Liver (tissue), 9 donors: ENCODE data around the gene MEOX2. TPM values are rescaled to one million over a fixed set of nuclear protein-coding genes. Genes with fewer than 3 reads are reported as not detected.

Source experiments
- DNase-seq: peaks from one replicate; pipeline ENCODE4 v3.0.0-alpha.2; 2017; ENCODE audit warnings: low spot score
- H3K27ac ChIP-seq, 2 donors: one replicate each; pipeline ENCODE4 v1.7.0; 2013; ENCODE audit warnings: inconsistent platforms in 2 of 2, low read length in 2 of 2, control low read depth in 1 of 2, low read depth in 1 of 2, mild to moderate bottlenecking in 1 of 2
- H3K27me3 ChIP-seq, 4 donors: one replicate each; pipeline versions ENCODE4 v1.6.1 to v1.7.0; 2013; ENCODE audit warnings: low read length in 3 of 4, inconsistent platforms in 1 of 4, mild to moderate bottlenecking in 1 of 4, moderate library complexity in 1 of 4; ENCODE audit not compliant: control insufficient read depth in 4 of 4, insufficient read depth in 4 of 4
- H3K36me3 ChIP-seq, 4 donors: one replicate each; pipeline versions ENCODE4 v1.6.1 to v1.7.0; 2013; ENCODE audit warnings: low read length in 3 of 4, mild to moderate bottlenecking in 3 of 4, low read depth in 1 of 4, moderate library complexity in 1 of 4; ENCODE audit not compliant: control insufficient read depth in 4 of 4, insufficient read depth in 3 of 4
- H3K4me1 ChIP-seq, 4 donors: one replicate each; pipeline versions ENCODE4 v1.6.1 to v1.7.0; 2013; ENCODE audit warnings: low read length in 3 of 4, mild to moderate bottlenecking in 3 of 4, moderate library complexity in 1 of 4; ENCODE audit not compliant: control insufficient read depth in 4 of 4, insufficient read depth in 4 of 4
- H3K4me3 ChIP-seq, 3 donors: one replicate each; pipeline versions ENCODE4 v1.6.1 to v1.7.0; 2013; ENCODE audit warnings: low read length in 3 of 3, control low read depth in 1 of 3, low read depth in 1 of 3, mild to moderate bottlenecking in 1 of 3
- H3K9ac ChIP-seq, 2 donors: one replicate each; pipeline ENCODE4 v1.7.0; 2013; ENCODE audit warnings: low read length in 2 of 2, mild to moderate bottlenecking in 2 of 2, moderate library complexity in 2 of 2, control low read depth in 1 of 2, low read depth in 1 of 2
- H3K9me3 ChIP-seq, 4 donors: one replicate each; pipeline versions ENCODE4 v1.6.1 to v1.7.0; 2013; ENCODE audit warnings: low read length in 3 of 4; ENCODE audit not compliant: control insufficient read depth in 4 of 4
- EGR1 ChIP-seq, 2 donors: IDR thresholded peaks; 2 replicates each; pipeline ENCODE4 v1.6.1; 2016 to 2018; ENCODE audit warnings: antibody characterized with exemption in 2 of 2, low read depth in 2 of 2
- FOXA1 ChIP-seq: IDR thresholded peaks from 2 replicates; pipeline ENCODE4 v1.6.1; 2016; ENCODE audit warnings: antibody characterized with exemption
- FOXA2 ChIP-seq: IDR thresholded peaks from 2 replicates; pipeline ENCODE4 v1.6.1; 2016; ENCODE audit warnings: antibody characterized with exemption
- GABPA ChIP-seq, 2 donors: IDR thresholded peaks in 1 of 2; conservative IDR thresholded peaks in 1 of 2; 2 replicates each; pipeline ENCODE4 v1.6.1; 2016; ENCODE audit warnings: antibody characterized with exemption in 2 of 2, mild to moderate bottlenecking in 1 of 2, moderate library complexity in 1 of 2
- HNF4A ChIP-seq, 2 donors: conservative IDR thresholded peaks; 2 replicates each; pipeline ENCODE4 v1.6.1; 2016; ENCODE audit warnings: antibody characterized with exemption in 2 of 2, mild to moderate bottlenecking in 2 of 2
- HNF4G ChIP-seq: IDR thresholded peaks from 2 replicates; pipeline ENCODE4 v1.6.1; 2016; ENCODE audit warnings: antibody characterized with exemption
- JUND ChIP-seq, 2 donors: IDR thresholded peaks; 2 replicates each; pipeline ENCODE4 v1.6.1; 2016; ENCODE audit warnings: antibody characterized with exemption in 2 of 2
- NR2F2 ChIP-seq: IDR thresholded peaks from 2 replicates; pipeline ENCODE4 v1.6.1; 2016; ENCODE audit warnings: antibody characterized with exemption
- RAD21 ChIP-seq, 2 donors: IDR thresholded peaks; 2 replicates each; pipeline ENCODE4 v1.6.1; 2016; ENCODE audit warnings: antibody characterized with exemption in 2 of 2, mild to moderate bottlenecking in 2 of 2
- SP1 ChIP-seq: IDR thresholded peaks from 2 replicates; pipeline ENCODE4 v1.6.1; 2018; ENCODE audit warnings: antibody characterized with exemption, mild to moderate bottlenecking
- TAF1 ChIP-seq: conservative IDR thresholded peaks from 2 replicates; pipeline ENCODE4 v1.6.1; 2016; ENCODE audit warnings: antibody characterized with exemption, mild to moderate bottlenecking
- WGBS: extraction: QIAGEN DNeasy Blood & Tissue Kit; methylation state at CpG from one replicate; pipeline ENCODE4 v1.1.7; 2013; 5-methylcytosine and 5-hydroxymethylcytosine counted together
- polyA plus RNA-seq, 2 donors: library from polyadenylated mRNA; stranded (reverse) in 1 of 2; unstranded in 1 of 2; fragments of 200-250 nt in 1 of 2; fragments of >200 nt in 1 of 2; fragmentation: Nextera tagmentation in 1 of 2; extraction: Ambion mirVana in 1 of 2; gene quantifications; one replicate each; pipeline versions ENCODE4 v1.2.1 to v1.2.3, GENCODE V29; 2013 to 2015
- total RNA-seq, 2 donors: library from RNA; depleted of rRNA; stranded (reverse); fragments of >200 nt; gene quantifications; one replicate each; pipeline ENCODE4 v1.2.3, GENCODE V29; 2014
- TF ChIP-seq, protein P1 (sequence below): IDR thresholded peaks from 2 replicates; pipeline ENCODE4 v1.6.1; 2016; ENCODE audit warnings: antibody characterized with exemption
- TF ChIP-seq, protein P2 (sequence below): IDR thresholded peaks from 2 replicates; pipeline ENCODE4 v1.6.1; 2016; ENCODE audit warnings: antibody characterized with exemption
- TF ChIP-seq, protein P3 (sequence below): IDR thresholded peaks from 2 replicates; pipeline ENCODE4 v1.6.1; 2016; ENCODE audit warnings: antibody characterized with exemption
- TF ChIP-seq, protein P4 (sequence below): fragments of 150-350 bp; IDR thresholded peaks from 2 replicates; pipeline ENCODE4 v1.5.1; 2017; ENCODE audit warnings: improper control_type of control experiment, low read depth, low read length; ENCODE audit not compliant: missing input control
- TF ChIP-seq, protein P5 (sequence below): IDR thresholded peaks from 2 replicates; pipeline ENCODE4 v1.6.1; 2016; ENCODE audit warnings: antibody characterized with exemption, mild to moderate bottlenecking
- donor health status: healthy.
- donor health status: healthy.
- donor health status: healthy.
- donor health status: healthy.
- donor health status: healthy.

The MEOX2 gene
- total and polyA plus RNA-seq, 4 donors: 0.32 to 0.70 (median 0.47) TPM

DNA sequence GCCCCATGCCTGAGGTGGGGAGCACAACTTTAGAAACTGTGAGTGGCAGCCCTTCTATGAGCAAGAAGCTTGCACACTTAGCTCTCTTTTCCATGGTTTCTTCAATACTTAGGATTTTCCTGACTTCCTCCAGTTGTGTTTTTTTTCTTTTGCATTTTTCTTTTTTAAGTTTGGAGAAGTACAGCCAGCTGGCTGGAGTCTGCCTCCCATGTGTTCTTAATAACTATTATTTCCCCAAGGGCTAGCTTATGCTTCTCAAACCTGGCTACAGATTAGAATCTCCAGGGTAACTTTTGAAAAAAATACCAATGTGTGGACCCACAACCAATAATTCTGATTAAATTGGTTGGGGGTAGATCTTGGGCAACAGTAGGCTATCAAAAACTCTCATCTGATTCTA is 37.4 kb upstream of the MEOX2 start:
- no peak for DNase-seq
- Histone ChIP-seq H3K4me1 (no peaks in the 10 kb centered on the region), H3K27me3 (no peaks in the 10 kb centered on the region), H3K9ac (no peak overlapping the region), H3K4me3 (no peak overlapping the region), H3K36me3 (no peaks in the 10 kb centered on the region), H3K27ac (no peak overlapping the region), H3K9me3 (no peaks in the 10 kb centered on the region)
- no peak for TF ChIP-seq SP1
- no peak for TF ChIP-seq FOXA2
- TF ChIP-seq, protein P1, sequence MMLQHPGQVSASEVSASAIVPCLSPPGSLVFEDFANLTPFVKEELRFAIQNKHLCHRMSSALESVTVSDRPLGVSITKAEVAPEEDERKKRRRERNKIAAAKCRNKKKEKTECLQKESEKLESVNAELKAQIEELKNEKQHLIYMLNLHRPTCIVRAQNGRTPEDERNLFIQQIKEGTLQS: no peak
- TF ChIP-seq, protein P2, sequence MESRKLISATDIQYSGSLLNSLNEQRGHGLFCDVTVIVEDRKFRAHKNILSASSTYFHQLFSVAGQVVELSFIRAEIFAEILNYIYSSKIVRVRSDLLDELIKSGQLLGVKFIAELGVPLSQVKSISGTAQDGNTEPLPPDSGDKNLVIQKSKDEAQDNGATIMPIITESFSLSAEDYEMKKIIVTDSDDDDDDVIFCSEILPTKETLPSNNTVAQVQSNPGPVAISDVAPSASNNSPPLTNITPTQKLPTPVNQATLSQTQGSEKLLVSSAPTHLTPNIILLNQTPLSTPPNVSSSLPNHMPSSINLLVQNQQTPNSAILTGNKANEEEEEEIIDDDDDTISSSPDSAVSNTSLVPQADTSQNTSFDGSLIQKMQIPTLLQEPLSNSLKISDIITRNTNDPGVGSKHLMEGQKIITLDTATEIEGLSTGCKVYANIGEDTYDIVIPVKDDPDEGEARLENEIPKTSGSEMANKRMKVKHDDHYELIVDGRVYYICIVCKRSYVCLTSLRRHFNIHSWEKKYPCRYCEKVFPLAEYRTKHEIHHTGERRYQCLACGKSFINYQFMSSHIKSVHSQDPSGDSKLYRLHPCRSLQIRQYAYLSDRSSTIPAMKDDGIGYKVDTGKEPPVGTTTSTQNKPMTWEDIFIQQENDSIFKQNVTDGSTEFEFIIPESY: no peak
- TF ChIP-seq, protein P3, sequence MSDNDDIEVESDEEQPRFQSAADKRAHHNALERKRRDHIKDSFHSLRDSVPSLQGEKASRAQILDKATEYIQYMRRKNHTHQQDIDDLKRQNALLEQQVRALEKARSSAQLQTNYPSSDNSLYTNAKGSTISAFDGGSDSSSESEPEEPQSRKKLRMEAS: no peak
- no peak for TF ChIP-seq GABPA (IDR thresholded peaks at IDR 0.05 in 1 of 2, conservative IDR thresholded peaks at IDR 0.05 in 1 of 2)
- TF ChIP-seq FOXA1: no peak
- TF ChIP-seq NR2F2: no peak

DNA sequence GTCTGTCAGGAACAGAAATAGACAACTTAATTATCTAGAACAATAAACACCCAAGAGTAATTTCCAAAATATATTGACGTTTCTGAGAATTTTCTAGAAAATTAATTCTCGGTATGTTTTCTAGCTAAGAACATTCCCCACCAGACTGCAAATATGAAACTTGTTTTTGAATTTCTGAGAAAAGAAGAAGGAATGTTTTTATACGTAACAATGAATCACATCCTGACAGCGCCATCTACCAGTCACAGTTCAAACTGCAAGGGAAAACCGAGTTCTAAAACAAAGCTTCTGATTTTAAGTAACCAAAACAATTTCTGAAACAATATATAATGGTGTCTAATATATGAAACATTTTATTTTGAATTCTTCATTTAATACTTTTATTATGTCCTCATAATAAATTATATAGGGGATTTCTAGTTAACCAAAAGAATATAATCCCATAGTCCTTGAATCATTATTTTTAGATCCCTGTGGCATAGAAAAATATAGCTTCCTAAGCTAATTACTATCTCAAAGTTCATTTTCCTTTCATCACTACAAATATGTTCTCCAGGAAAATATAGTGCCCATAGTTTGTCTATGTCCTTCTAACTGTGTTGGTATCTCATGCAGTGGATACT is 34.5 kb upstream of the MEOX2 start:
- no peaks in the 10 kb centered on the region for H3K36me3 ChIP-seq
- DNase-seq: peak; percentile 34
- 26% methylated on average over 5 of the region's 5 CpGs for WGBS
- H3K27me3 ChIP-seq: no peaks in the 10 kb centered on the region
- H3K9ac ChIP-seq: no peak overlapping the region
- TF ChIP-seq, protein P4, sequence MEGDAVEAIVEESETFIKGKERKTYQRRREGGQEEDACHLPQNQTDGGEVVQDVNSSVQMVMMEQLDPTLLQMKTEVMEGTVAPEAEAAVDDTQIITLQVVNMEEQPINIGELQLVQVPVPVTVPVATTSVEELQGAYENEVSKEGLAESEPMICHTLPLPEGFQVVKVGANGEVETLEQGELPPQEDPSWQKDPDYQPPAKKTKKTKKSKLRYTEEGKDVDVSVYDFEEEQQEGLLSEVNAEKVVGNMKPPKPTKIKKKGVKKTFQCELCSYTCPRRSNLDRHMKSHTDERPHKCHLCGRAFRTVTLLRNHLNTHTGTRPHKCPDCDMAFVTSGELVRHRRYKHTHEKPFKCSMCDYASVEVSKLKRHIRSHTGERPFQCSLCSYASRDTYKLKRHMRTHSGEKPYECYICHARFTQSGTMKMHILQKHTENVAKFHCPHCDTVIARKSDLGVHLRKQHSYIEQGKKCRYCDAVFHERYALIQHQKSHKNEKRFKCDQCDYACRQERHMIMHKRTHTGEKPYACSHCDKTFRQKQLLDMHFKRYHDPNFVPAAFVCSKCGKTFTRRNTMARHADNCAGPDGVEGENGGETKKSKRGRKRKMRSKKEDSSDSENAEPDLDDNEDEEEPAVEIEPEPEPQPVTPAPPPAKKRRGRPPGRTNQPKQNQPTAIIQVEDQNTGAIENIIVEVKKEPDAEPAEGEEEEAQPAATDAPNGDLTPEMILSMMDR: peak; percentile 81
- TF ChIP-seq RAD21 (IDR thresholded peaks at IDR 0.05): peak; percentile 88 to 89
- TF ChIP-seq, protein P3: no peak
- H3K9me3 ChIP-seq: no peaks in the 10 kb centered on the region
- no peak overlapping the region for H3K4me3 ChIP-seq
- no peak overlapping the region for H3K27ac ChIP-seq
- H3K4me1 ChIP-seq: peaks cover 0 to 3% (median 0%) of the 10 kb centered on the region in 4 donors

DNA sequence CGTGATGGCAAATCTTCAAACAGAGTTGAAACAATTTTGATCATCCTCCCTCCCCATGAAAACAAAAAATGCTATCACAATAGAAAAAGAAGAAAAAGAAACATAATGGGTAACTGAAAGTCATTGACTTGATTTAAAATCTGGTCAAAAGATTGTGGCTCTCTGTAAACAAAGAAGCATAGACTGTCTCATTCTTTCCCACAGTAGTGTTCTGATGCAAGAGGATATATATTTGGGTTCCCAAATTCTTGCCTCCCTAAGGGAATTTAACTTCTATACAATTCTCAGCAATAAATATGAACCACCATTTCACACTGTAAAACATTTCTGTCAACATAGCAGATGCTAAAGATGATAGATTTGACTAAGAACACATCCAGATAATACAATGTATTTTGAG is 32.8 kb upstream of the MEOX2 start:
- Histone ChIP-seq H3K9me3 (no peaks in the 10 kb centered on the region), H3K4me3 (no peak overlapping the region), H3K9ac (peak overlapping the region in 1 of 2 donors; percentile 20), H3K4me1 (peaks cover 0 to 3% (median 0%) of the 10 kb centered on the region in 4 donors), H3K27ac (no peak overlapping the region), H3K27me3 (no peaks in the 10 kb centered on the region), H3K36me3 (no peaks in the 10 kb centered on the region)
- DNase-seq: no peak
- WGBS: 97% methylated on average over 1 of the region's 1 CpG
- TF ChIP-seq RAD21 (IDR thresholded peaks at IDR 0.05): no peak
- TF ChIP-seq, protein P5, sequence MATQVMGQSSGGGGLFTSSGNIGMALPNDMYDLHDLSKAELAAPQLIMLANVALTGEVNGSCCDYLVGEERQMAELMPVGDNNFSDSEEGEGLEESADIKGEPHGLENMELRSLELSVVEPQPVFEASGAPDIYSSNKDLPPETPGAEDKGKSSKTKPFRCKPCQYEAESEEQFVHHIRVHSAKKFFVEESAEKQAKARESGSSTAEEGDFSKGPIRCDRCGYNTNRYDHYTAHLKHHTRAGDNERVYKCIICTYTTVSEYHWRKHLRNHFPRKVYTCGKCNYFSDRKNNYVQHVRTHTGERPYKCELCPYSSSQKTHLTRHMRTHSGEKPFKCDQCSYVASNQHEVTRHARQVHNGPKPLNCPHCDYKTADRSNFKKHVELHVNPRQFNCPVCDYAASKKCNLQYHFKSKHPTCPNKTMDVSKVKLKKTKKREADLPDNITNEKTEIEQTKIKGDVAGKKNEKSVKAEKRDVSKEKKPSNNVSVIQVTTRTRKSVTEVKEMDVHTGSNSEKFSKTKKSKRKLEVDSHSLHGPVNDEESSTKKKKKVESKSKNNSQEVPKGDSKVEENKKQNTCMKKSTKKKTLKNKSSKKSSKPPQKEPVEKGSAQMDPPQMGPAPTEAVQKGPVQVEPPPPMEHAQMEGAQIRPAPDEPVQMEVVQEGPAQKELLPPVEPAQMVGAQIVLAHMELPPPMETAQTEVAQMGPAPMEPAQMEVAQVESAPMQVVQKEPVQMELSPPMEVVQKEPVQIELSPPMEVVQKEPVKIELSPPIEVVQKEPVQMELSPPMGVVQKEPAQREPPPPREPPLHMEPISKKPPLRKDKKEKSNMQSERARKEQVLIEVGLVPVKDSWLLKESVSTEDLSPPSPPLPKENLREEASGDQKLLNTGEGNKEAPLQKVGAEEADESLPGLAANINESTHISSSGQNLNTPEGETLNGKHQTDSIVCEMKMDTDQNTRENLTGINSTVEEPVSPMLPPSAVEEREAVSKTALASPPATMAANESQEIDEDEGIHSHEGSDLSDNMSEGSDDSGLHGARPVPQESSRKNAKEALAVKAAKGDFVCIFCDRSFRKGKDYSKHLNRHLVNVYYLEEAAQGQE: no peak
- TF ChIP-seq TAF1: no peak
- no peak for TF ChIP-seq JUND (IDR thresholded peaks at IDR 0.05)
- TF ChIP-seq FOXA1: no peak
- no peak for TF ChIP-seq SP1
- TF ChIP-seq EGR1 (IDR thresholded peaks at IDR 0.05; ENCODE audit: low read depth in 2 of 2): no peak
- TF ChIP-seq, protein P4: no peak
- TF ChIP-seq NR2F2: no peak
- TF ChIP-seq HNF4A (conservative IDR thresholded peaks at IDR 0.05): no peak
- TF ChIP-seq FOXA2: no peak
- TF ChIP-seq HNF4G: no peak
- TF ChIP-seq GABPA (IDR thresholded peaks at IDR 0.05 in 1 of 2, conservative IDR thresholded peaks at IDR 0.05 in 1 of 2): no peak
